ENCODE measurements around the gene DUOX2.

Gene DUOX2

GRCh38 chr15:45149060-45149459 lies 35.1 kb upstream of the DUOX2 start:
- no peak for TF ChIP-seq FOXM1 (IDR thresholded peaks at IDR 0.05; ENCODE audit: borderline replicate concordance, low read depth)
- TF ChIP-seq EGR1 (IDR thresholded peaks at IDR 0.05), result no peak

- TF ChIP-seq TCF12 (IDR thresholded peaks at IDR 0.05; ENCODE audit: low read depth) (no peak), EGR1 (IDR thresholded peaks at IDR 0.05) (no peak), EP300 (IDR thresholded peaks at IDR 0.05; ENCODE audit: borderline replicate concordance) (no peak), CEBPB (IDR thresholded peaks at IDR 0.05) (no peak), REST (IDR thresholded peaks at IDR 0.05; ENCODE audit: low read depth) (no peak), CREB1 (IDR thresholded peaks at IDR 0.05; ENCODE audit: low read depth) (no peak), NFIC (IDR thresholded peaks at IDR 0.05) (no peak), RAD21 (IDR thresholded peaks at IDR 0.05; ENCODE audit: low read depth) (no peak), TAF1 (IDR thresholded peaks at IDR 0.05; ENCODE audit: low read depth) (no peak), MAX (IDR thresholded peaks at IDR 0.05) (no peak)
Measured at GRCh38 chr15:45148076-45149059, 34.4 kb upstream of the DUOX2 start.

- no peak for TF ChIP-seq NFIC (IDR thresholded peaks at IDR 0.05)
- no peak for TF ChIP-seq REST (IDR thresholded peaks at IDR 0.05; ENCODE audit: low read depth)
- TF ChIP-seq CREB1 (IDR thresholded peaks at IDR 0.05; ENCODE audit: low read depth), result no peak
- no peak for TF ChIP-seq USF1 (IDR thresholded peaks at IDR 0.05)
- TF ChIP-seq TEAD4 (IDR thresholded peaks at IDR 0.05), result no peak
Measured at GRCh38 chr15:45147606-45148005, 33.6 kb upstream of the DUOX2 start.

DNA sequence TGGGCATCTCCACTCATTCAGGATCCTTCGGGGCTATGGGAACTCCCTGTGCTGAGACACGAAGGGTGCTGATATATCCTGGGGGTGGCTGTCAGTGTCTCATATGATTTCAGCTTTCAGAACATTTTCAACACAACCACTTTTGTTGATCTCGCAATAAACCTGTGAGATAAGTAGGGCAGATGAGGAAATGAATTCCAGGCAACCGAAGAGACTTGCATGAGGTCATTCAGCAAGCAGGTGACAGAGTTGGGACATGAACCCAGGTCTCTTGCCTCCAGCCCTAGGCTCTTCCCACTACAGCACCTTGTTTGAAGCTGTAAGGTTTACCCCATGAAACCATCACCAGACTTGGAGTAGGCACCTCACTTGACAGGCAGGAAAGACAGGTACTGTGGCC lies 32.4 kb upstream of the DUOX2 start:
- TF ChIP-seq YY1 (IDR thresholded peaks at IDR 0.05; ENCODE audit: low read depth), result no peak
- TF ChIP-seq CEBPB (IDR thresholded peaks at IDR 0.05), result no peak
- TF ChIP-seq RAD21 (IDR thresholded peaks at IDR 0.05; ENCODE audit: low read depth), result no peak
- TF ChIP-seq TAF1 (IDR thresholded peaks at IDR 0.05; ENCODE audit: low read depth), result no peak
- TF ChIP-seq FOXM1 (IDR thresholded peaks at IDR 0.05; ENCODE audit: borderline replicate concordance, low read depth), result no peak
- TF ChIP-seq MAX (IDR thresholded peaks at IDR 0.05), result no peak
- TF ChIP-seq TEAD4 (IDR thresholded peaks at IDR 0.05), result no peak
- no peak for TF ChIP-seq REST (IDR thresholded peaks at IDR 0.05; ENCODE audit: low read depth)

DNA sequence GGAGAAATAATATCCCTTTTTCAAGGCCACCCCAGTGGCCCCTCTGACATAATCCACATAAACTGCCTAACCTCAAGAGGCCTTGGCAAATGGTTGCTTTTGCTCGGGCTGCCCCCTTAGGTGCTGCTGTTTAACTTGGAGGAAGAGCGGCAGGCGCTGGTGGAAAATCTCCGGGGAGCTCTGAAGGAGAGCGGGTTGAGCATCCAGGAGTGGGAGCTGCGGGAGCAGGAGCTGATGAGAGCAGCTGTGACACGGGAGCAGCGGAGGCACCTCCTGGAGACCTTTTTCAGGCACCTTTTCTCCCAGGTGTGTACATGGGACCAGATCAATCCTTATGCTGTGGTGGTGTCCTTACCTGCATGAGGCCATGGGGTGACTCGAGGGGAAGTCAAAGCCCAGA lies 30.8 kb upstream of the DUOX2 start:
- TF ChIP-seq NFIC (IDR thresholded peaks at IDR 0.05), result no peak
- no peak for TF ChIP-seq CEBPB (IDR thresholded peaks at IDR 0.05)
- TF ChIP-seq RAD21 (IDR thresholded peaks at IDR 0.05; ENCODE audit: low read depth), result no peak
- no peak for TF ChIP-seq YY1 (IDR thresholded peaks at IDR 0.05; ENCODE audit: low read depth)
- TF ChIP-seq EP300 (IDR thresholded peaks at IDR 0.05; ENCODE audit: borderline replicate concordance), result no peak
- no peak for TF ChIP-seq ZBTB7A (IDR thresholded peaks at IDR 0.05; ENCODE audit: low read depth)
- no peak for TF ChIP-seq FOXM1 (IDR thresholded peaks at IDR 0.05; ENCODE audit: borderline replicate concordance, low read depth)
- no peak for TF ChIP-seq USF1 (IDR thresholded peaks at IDR 0.05)
- TF ChIP-seq TCF12 (IDR thresholded peaks at IDR 0.05; ENCODE audit: low read depth), result no peak
- TF ChIP-seq CREB1 (IDR thresholded peaks at IDR 0.05; ENCODE audit: low read depth), result no peak
- no peak for TF ChIP-seq EGR1 (IDR thresholded peaks at IDR 0.05)
- TF ChIP-seq REST (IDR thresholded peaks at IDR 0.05; ENCODE audit: low read depth), result no peak
- TF ChIP-seq TEAD4 (IDR thresholded peaks at IDR 0.05), result no peak
- no peak for TF ChIP-seq MAX (IDR thresholded peaks at IDR 0.05)
- no peak for TF ChIP-seq TAF1 (IDR thresholded peaks at IDR 0.05; ENCODE audit: low read depth)
